Measurements from ENCODE around the gene TIGAR. TPM values are rescaled to one million over a fixed set of nuclear protein-coding genes. Genes with fewer than 3 reads are reported as not detected.

Gene TIGAR
- total and polyA plus RNA-seq, 2 donors = 9.7 to 10.7 TPM

GRCh38 chr12:4312251-4312650 is 8.8 kb upstream of the TIGAR start:
- WGBS = 94% methylated on average over 2 of the region's 2 CpGs
- no peak for DNase-seq (ENCODE audit: low read depth in 6 of 9, low spot score in 9 of 9)
- Histone ChIP-seq H3K9me3 (ENCODE audit: control insufficient read depth in 2 of 2, insufficient read depth in 1 of 2, low read length in 1 of 2) (no peaks in the 10 kb centered on the region), H3K36me3 (ENCODE audit: control insufficient read depth in 2 of 2, insufficient read depth in 2 of 2, low read length in 1 of 2) (no peaks in the 10 kb centered on the region), H3K27ac (ENCODE audit: low read depth in 1 of 2, low read length in 1 of 2) (no peak overlapping the region), H3K27me3 (ENCODE audit: control insufficient read depth in 2 of 2, insufficient read depth in 1 of 2, low read length in 1 of 2) (no peaks in the 10 kb centered on the region), H3K4me3 (ENCODE audit: low read length in 2 of 2) (no peak overlapping the region), H3K4me1 (ENCODE audit: control insufficient read depth in 2 of 2, insufficient read depth in 2 of 2, low read length in 2 of 2) (peaks cover 0 to 2% of the 10 kb centered on the region in 2 donors)

DNA sequence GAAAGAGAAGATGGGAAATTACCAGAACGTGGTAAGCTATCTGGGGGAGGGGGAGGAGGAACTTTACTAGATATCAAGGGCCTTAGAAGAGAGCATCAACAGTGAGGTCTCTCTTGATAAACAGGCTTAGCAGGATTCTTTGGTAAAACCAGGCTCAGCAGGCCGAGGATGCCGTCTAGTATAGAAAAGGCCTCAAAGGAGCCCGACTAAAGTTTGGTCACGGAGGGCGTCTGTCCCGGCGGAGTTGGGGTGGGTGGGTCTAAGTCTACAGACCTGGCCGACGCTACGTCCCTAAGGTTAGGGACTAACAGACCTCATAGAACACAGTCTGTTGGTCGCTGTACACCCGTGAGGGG is 538 bp upstream of the TIGAR start:
- Histone ChIP-seq H3K27me3 (ENCODE audit: control insufficient read depth in 2 of 2, insufficient read depth in 1 of 2, low read length in 1 of 2) (no peaks in the 10 kb centered on the region), H3K4me1 (ENCODE audit: control insufficient read depth in 2 of 2, insufficient read depth in 2 of 2, low read length in 2 of 2) (peaks cover 0 to 11% of the 10 kb centered on the region in 2 donors), H3K27ac (ENCODE audit: low read depth in 1 of 2, low read length in 1 of 2) (peak overlapping the region; percentile 14 to 90), H3K36me3 (ENCODE audit: control insufficient read depth in 2 of 2, insufficient read depth in 2 of 2, low read length in 1 of 2) (peaks cover 0 to 2% of the 10 kb centered on the region in 2 donors), H3K9me3 (ENCODE audit: control insufficient read depth in 2 of 2, insufficient read depth in 1 of 2, low read length in 1 of 2) (no peaks in the 10 kb centered on the region), H3K4me3 (ENCODE audit: low read length in 2 of 2) (peak overlapping the region; percentile 61 to 95)
- no peak for DNase-seq (ENCODE audit: low read depth in 6 of 9, low spot score in 9 of 9)
- WGBS = under 1% methylated on average over 13 of the region's 13 CpGs

- Histone ChIP-seq H3K4me1 (ENCODE audit: control insufficient read depth in 2 of 2, insufficient read depth in 2 of 2, low read length in 2 of 2) (peaks cover 0 to 11% of the 10 kb centered on the region in 2 donors), H3K27me3 (ENCODE audit: control insufficient read depth in 2 of 2, insufficient read depth in 1 of 2, low read length in 1 of 2) (no peaks in the 10 kb centered on the region)
Observed at GRCh38 chr12:4322726-4323125, 1.7 kb downstream of the TIGAR start.

DNA sequence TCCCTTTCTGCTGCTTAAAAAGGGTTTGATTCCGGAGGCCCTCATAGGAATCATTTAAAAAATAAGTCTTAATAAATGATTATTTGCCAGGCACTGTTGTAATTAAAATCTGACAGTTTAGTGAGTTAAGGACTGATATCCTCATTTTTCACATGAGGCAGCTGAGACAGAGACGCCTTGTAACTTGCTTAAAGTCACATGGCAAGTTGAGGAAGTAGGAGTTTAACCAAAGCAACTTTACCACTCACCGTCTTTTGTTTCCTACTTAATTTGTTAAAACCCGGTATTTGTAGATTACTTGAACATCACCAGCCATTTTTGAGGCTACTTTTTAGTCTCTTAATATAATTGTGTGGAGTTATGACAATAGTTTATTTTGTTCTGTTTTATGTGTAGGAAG is 2.4 kb downstream of the TIGAR start:
- DNase-seq (ENCODE audit: low read depth in 6 of 9, low spot score in 9 of 9) = no peak
- no peak overlapping the region for H3K27ac ChIP-seq (ENCODE audit: low read depth in 1 of 2, low read length in 1 of 2)
- H3K4me1 ChIP-seq (ENCODE audit: control insufficient read depth in 2 of 2, insufficient read depth in 2 of 2, low read length in 2 of 2) = peaks cover 0 to 11% of the 10 kb centered on the region in 2 donors
- H3K4me3 ChIP-seq (ENCODE audit: low read length in 2 of 2) = no peak overlapping the region
- H3K36me3 ChIP-seq (ENCODE audit: control insufficient read depth in 2 of 2, insufficient read depth in 2 of 2, low read length in 1 of 2) = peaks cover 0 to 2% of the 10 kb centered on the region in 2 donors
- H3K27me3 ChIP-seq (ENCODE audit: control insufficient read depth in 2 of 2, insufficient read depth in 1 of 2, low read length in 1 of 2) = no peaks in the 10 kb centered on the region
- WGBS = 61% methylated on average over 4 of the region's 4 CpGs
- H3K9me3 ChIP-seq (ENCODE audit: control insufficient read depth in 2 of 2, insufficient read depth in 1 of 2, low read length in 1 of 2) = no peaks in the 10 kb centered on the region

More at GRCh38 chr12:4322726-4323125, 1.7 kb downstream of the TIGAR start:
- 93% methylated on average over 5 of the region's 5 CpGs for WGBS
- DNase-seq (ENCODE audit: low read depth in 6 of 9, low spot score in 9 of 9) = no peak
- H3K9me3 ChIP-seq (ENCODE audit: control insufficient read depth in 2 of 2, insufficient read depth in 1 of 2, low read length in 1 of 2) = no peaks in the 10 kb centered on the region
- no peak overlapping the region for H3K4me3 ChIP-seq (ENCODE audit: low read length in 2 of 2)
- H3K27ac ChIP-seq (ENCODE audit: low read depth in 1 of 2, low read length in 1 of 2) = no peak overlapping the region
- peaks cover 0 to 2% of the 10 kb centered on the region in 2 donors for H3K36me3 ChIP-seq (ENCODE audit: control insufficient read depth in 2 of 2, insufficient read depth in 2 of 2, low read length in 1 of 2)

- DNase-seq (ENCODE audit: low read depth in 6 of 9, low spot score in 9 of 9) = no peak
- WGBS = 99% methylated on average over 28 of the region's 28 CpGs
- Histone ChIP-seq H3K27ac (ENCODE audit: low read depth in 1 of 2, low read length in 1 of 2) (no peak overlapping the region), H3K27me3 (ENCODE audit: control insufficient read depth in 2 of 2, insufficient read depth in 1 of 2, low read length in 1 of 2) (no peaks in the 10 kb centered on the region), H3K4me1 (ENCODE audit: control insufficient read depth in 2 of 2, insufficient read depth in 2 of 2, low read length in 2 of 2) (peaks cover 0 to 11% of the 10 kb centered on the region in 2 donors), H3K9me3 (ENCODE audit: control insufficient read depth in 2 of 2, insufficient read depth in 1 of 2, low read length in 1 of 2) (no peaks in the 10 kb centered on the region), H3K36me3 (ENCODE audit: control insufficient read depth in 2 of 2, insufficient read depth in 2 of 2, low read length in 1 of 2) (peaks cover 0 to 2% of the 10 kb centered on the region in 2 donors), H3K4me3 (ENCODE audit: low read length in 2 of 2) (no peak overlapping the region)
Observed at GRCh38 chr12:4324366-4324765, 3.4 kb downstream of the TIGAR start.

GRCh38 chr12:4325966-4326365 is 5.0 kb downstream of the TIGAR start:
- Histone ChIP-seq H3K27me3 (ENCODE audit: control insufficient read depth in 2 of 2, insufficient read depth in 1 of 2, low read length in 1 of 2) (no peaks in the 10 kb centered on the region), H3K27ac (ENCODE audit: low read depth in 1 of 2, low read length in 1 of 2) (no peak overlapping the region), H3K9me3 (ENCODE audit: control insufficient read depth in 2 of 2, insufficient read depth in 1 of 2, low read length in 1 of 2) (no peaks in the 10 kb centered on the region), H3K4me3 (ENCODE audit: low read length in 2 of 2) (no peak overlapping the region), H3K4me1 (ENCODE audit: control insufficient read depth in 2 of 2, insufficient read depth in 2 of 2, low read length in 2 of 2) (peaks cover 0 to 7% of the 10 kb centered on the region in 2 donors), H3K36me3 (ENCODE audit: control insufficient read depth in 2 of 2, insufficient read depth in 2 of 2, low read length in 1 of 2) (peaks cover 0 to 2% of the 10 kb centered on the region in 2 donors)
- DNase-seq (ENCODE audit: low read depth in 6 of 9, low spot score in 9 of 9) = no peak
- WGBS = 94% methylated on average over 3 of the region's 3 CpGs

DNA sequence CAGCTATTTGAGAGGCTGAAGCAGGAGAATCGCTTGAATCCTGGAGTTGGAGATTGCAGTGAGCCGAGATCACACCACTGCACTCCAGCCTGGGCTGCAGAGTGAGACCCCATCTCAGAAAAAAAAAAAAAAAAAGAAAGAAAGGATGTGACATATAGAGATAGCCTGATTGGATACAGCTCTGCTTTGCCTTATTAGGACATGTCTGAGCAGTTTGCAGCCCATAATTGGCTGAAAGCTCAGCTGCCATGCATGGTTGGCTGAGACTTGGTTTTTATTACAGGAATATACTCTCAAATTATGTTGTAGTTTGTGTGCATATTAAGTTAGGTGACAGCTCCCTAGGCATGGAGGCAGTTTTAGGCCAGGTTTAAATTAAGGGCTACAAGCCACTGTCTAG is 6.3 kb downstream of the TIGAR start:
- no peak overlapping the region for H3K4me3 ChIP-seq (ENCODE audit: low read length in 2 of 2)
- H3K36me3 ChIP-seq (ENCODE audit: control insufficient read depth in 2 of 2, insufficient read depth in 2 of 2, low read length in 1 of 2) = peaks cover 0 to 2% of the 10 kb centered on the region in 2 donors
- WGBS = 99% methylated on average over 2 of the region's 2 CpGs
- no peak for DNase-seq (ENCODE audit: low read depth in 6 of 9, low spot score in 9 of 9)
- H3K9me3 ChIP-seq (ENCODE audit: control insufficient read depth in 2 of 2, insufficient read depth in 1 of 2, low read length in 1 of 2) = no peaks in the 10 kb centered on the region
- H3K27me3 ChIP-seq (ENCODE audit: control insufficient read depth in 2 of 2, insufficient read depth in 1 of 2, low read length in 1 of 2) = no peaks in the 10 kb centered on the region
- H3K4me1 ChIP-seq (ENCODE audit: control insufficient read depth in 2 of 2, insufficient read depth in 2 of 2, low read length in 2 of 2) = no peaks in the 10 kb centered on the region
- H3K27ac ChIP-seq (ENCODE audit: low read depth in 1 of 2, low read length in 1 of 2) = no peak overlapping the region

DNA sequence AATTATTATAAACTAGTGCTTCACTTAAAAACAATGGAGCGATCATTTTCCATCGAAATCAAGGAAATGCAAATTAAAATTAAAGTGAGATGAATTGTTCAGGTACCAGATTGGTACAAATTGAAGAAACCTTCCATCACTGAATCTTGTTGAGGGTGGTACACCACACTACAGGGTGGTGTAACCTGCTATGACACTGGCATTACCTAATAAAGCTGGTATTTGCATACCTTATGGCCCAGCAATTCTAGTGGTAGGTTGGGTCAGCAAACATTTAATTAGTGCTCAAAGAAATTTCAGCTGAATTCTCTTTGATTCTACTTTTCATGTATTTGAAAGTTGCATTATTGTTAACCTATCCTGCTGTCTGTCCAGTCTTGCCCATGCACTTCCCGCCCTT is 9.2 kb downstream of the TIGAR start:
- no peaks in the 10 kb centered on the region for H3K9me3 ChIP-seq (ENCODE audit: control insufficient read depth in 2 of 2, insufficient read depth in 1 of 2, low read length in 1 of 2)
- peaks cover 0 to 3% of the 10 kb centered on the region in 2 donors for H3K36me3 ChIP-seq (ENCODE audit: control insufficient read depth in 2 of 2, insufficient read depth in 2 of 2, low read length in 1 of 2)
- no peak overlapping the region for H3K4me3 ChIP-seq (ENCODE audit: low read length in 2 of 2)
- H3K27ac ChIP-seq (ENCODE audit: low read depth in 1 of 2, low read length in 1 of 2) = no peak overlapping the region
- 99% methylated on average over 3 of the region's 3 CpGs for WGBS
- no peaks in the 10 kb centered on the region for H3K4me1 ChIP-seq (ENCODE audit: control insufficient read depth in 2 of 2, insufficient read depth in 2 of 2, low read length in 2 of 2)
- H3K27me3 ChIP-seq (ENCODE audit: control insufficient read depth in 2 of 2, insufficient read depth in 1 of 2, low read length in 1 of 2) = no peaks in the 10 kb centered on the region
- DNase-seq (ENCODE audit: low read depth in 6 of 9, low spot score in 9 of 9) = no peak

- H3K27me3 ChIP-seq (ENCODE audit: control insufficient read depth in 2 of 2, insufficient read depth in 1 of 2, low read length in 1 of 2) = no peaks in the 10 kb centered on the region
- H3K4me1 ChIP-seq (ENCODE audit: control insufficient read depth in 2 of 2, insufficient read depth in 2 of 2, low read length in 2 of 2) = no peaks in the 10 kb centered on the region
- H3K36me3 ChIP-seq (ENCODE audit: control insufficient read depth in 2 of 2, insufficient read depth in 2 of 2, low read length in 1 of 2) = peaks cover 0 to 5% of the 10 kb centered on the region in 2 donors
- no peak overlapping the region for H3K4me3 ChIP-seq (ENCODE audit: low read length in 2 of 2)
- WGBS = 95% methylated on average over 1 of the region's 1 CpG
- DNase-seq (ENCODE audit: low read depth in 6 of 9, low spot score in 9 of 9) = no peak
- H3K27ac ChIP-seq (ENCODE audit: low read depth in 1 of 2, low read length in 1 of 2) = no peak overlapping the region
- H3K9me3 ChIP-seq (ENCODE audit: control insufficient read depth in 2 of 2, insufficient read depth in 1 of 2, low read length in 1 of 2) = no peaks in the 10 kb centered on the region
Observed at GRCh38 chr12:4331221-4331620, 10.2 kb downstream of the TIGAR start.

GRCh38 chr12:4331842-4332241 is 10.8 kb downstream of the TIGAR start:
- DNase-seq (ENCODE audit: low read depth in 6 of 9, low spot score in 9 of 9) = no peak
- peaks cover 0 to 6% of the 10 kb centered on the region in 2 donors for H3K36me3 ChIP-seq (ENCODE audit: control insufficient read depth in 2 of 2, insufficient read depth in 2 of 2, low read length in 1 of 2)
- no peak overlapping the region for H3K27ac ChIP-seq (ENCODE audit: low read depth in 1 of 2, low read length in 1 of 2)
- H3K9me3 ChIP-seq (ENCODE audit: control insufficient read depth in 2 of 2, insufficient read depth in 1 of 2, low read length in 1 of 2) = no peaks in the 10 kb centered on the region
- WGBS = 83% methylated on average over 4 of the region's 4 CpGs
- no peak overlapping the region for H3K4me3 ChIP-seq (ENCODE audit: low read length in 2 of 2)
- H3K27me3 ChIP-seq (ENCODE audit: control insufficient read depth in 2 of 2, insufficient read depth in 1 of 2, low read length in 1 of 2) = no peaks in the 10 kb centered on the region
- no peaks in the 10 kb centered on the region for H3K4me1 ChIP-seq (ENCODE audit: control insufficient read depth in 2 of 2, insufficient read depth in 2 of 2, low read length in 2 of 2)

Data from thymus (tissue), 11 donors.